H1 (cell line): ENCODE results near the gene FRY. TPM values are rescaled to one million over a fixed set of nuclear protein-coding genes. Genes with fewer than 3 reads are reported as not detected.

Experiments used
- CTBP2 ChIP-seq: IDR thresholded peaks from 2 replicates; pipeline ENCODE4 v1.7.0; 2011; ENCODE audit warnings: borderline replicate concordance, mild to moderate bottlenecking, moderate library complexity, mixed read lengths, low read length; ENCODE audit not compliant: insufficient read depth, insufficient read length
- JUN ChIP-seq: IDR thresholded peaks from 2 replicates; pipeline ENCODE4 v1.6.1; 2011; ENCODE audit warnings: low read depth, mild to moderate bottlenecking, improper control_type of control experiment, low read length
- JUND ChIP-seq: IDR thresholded peaks from 2 replicates; pipeline ENCODE4 v1.6.1; 2011; ENCODE audit warnings: mild to moderate bottlenecking, improper control_type of control experiment, low read length
- MAFK ChIP-seq: IDR thresholded peaks from 2 replicates; pipeline ENCODE4 v1.6.1; 2012; ENCODE audit warnings: low read depth, mild to moderate bottlenecking, improper control_type of control experiment, low read length
- PHF8 ChIP-seq: fragments of 200-600 bp; sonication (generic); conservative IDR thresholded peaks from 2 replicates; pipeline ENCODE4 v1.7.1; 2012; ENCODE audit warnings: low read depth, mild to moderate bottlenecking, inconsistent platforms, low read length, moderate library complexity
- SP2 ChIP-seq: IDR thresholded peaks from 2 replicates; pipeline ENCODE4 v1.6.1; 2012; ENCODE audit warnings: mild to moderate bottlenecking, low read length, inconsistent platforms
- polyA plus RNA-seq, 7 experiments: library from polyadenylated mRNA; depleted of rRNA in 3 of 7; stranded (reverse) in 5 of 7; unstranded in 2 of 7; fragments of >200 nt in 5 of 7; fragments of 200-250 nt in 2 of 7; gene quantifications; 1 replicate in 5 of 7; 2 replicates in 1 of 7; 4 replicates in 1 of 7; pipeline versions ENCODE4 v1.2.1 to v1.2.3, GENCODE V29; 2011 to 2013; ENCODE audit warnings: missing spikeins in 2 of 7, mixed read lengths in 2 of 7
- total RNA-seq: library from RNA; stranded (reverse); fragmentation: NEBNext Ultra II Directional; extraction: Animal tissue kit (Norgen Biotek cat#: 25700); gene quantifications from 2 replicates; pipeline ENCODE4 v1.2.1, GENCODE V29; 2021

Gene FRY
- total and polyA plus RNA-seq, 2 of the 8 experiments (the other 6 are each of a cell fraction or from before 2014, with no cell fraction given): 4.3 to 9.2 TPM

DNA sequence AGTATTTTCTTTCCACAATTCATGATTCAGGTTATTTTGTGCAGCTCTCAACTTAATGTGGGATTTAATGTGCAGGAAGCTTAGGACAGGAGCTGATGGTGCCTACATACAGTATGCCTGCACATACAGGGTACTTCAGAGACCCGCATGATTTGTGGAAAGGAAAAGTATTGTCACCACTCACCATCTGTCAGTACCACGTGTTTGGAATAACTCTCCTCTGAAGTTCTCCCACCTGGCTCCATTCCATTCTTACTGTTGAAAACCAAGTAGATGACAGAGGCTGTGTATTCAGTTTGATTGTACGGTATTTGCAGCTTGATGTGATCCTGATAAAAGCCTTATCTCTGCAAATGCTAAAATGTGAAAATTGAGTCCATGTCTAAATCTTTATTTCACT is 197.9 kb downstream of the FRY start (continued):
- TF ChIP-seq PHF8 (no peak), JUND (no peak), JUN (no peak), CTBP2 (no peak), SP2 (no peak), MAFK (no peak)
